MCF 10A (cell line): Measurements from ENCODE around the gene IGIP. TPM values are rescaled to one million over a fixed set of nuclear protein-coding genes. Genes with fewer than 3 reads are reported as not detected.

Experiments
- BruUV-seq: library from RNA; stranded (reverse); fragments of 400-500 nt; replicated peaks from 2 replicates; lab custom pipeline; 2021; lab: Mats Ljungman, UMichigan
- CTCF ChIA-PET: fragments of 300-600 bp; sonication (Branson Sonifier 250); formaldehyde crosslinking; extraction: SDS; loops from one replicate; lab custom pipeline; 2021; ENCODE audit warnings: antibody characterized with exemption, inconsistent platforms; lab: Yijun Ruan, JAX
- POLR2A ChIA-PET: fragments of 300-600, 350-650 bp; sonication (Branson Sonifier 250); formaldehyde crosslinking; extraction: SDS; loops from one replicate; lab custom pipeline; 2020; ENCODE audit warnings: antibody characterized with exemption, inconsistent platforms; lab: Yijun Ruan, JAX
- DNase-seq: peaks from one replicate; pipeline ENCODE4 v3.0.0-alpha.2; 2018; ENCODE audit not compliant: unreplicated experiment
- H3K27ac Mint-ChIP-seq: one replicate; pipeline ENCODE4 v1.8.0; 2022; ENCODE audit warnings: mild to moderate bottlenecking, low read depth, mixed read lengths; ENCODE audit not compliant: unreplicated experiment
- H3K27me3 Mint-ChIP-seq: one replicate; pipeline ENCODE4 v1.8.0; 2022; ENCODE audit warnings: mixed read lengths; ENCODE audit not compliant: insufficient read depth, unreplicated experiment
- H3K36me3 Mint-ChIP-seq: one replicate; pipeline ENCODE4 v1.8.0; 2022; ENCODE audit warnings: mild to moderate bottlenecking, moderate library complexity, mixed read lengths; ENCODE audit not compliant: insufficient read depth, unreplicated experiment
- H3K4me1 Mint-ChIP-seq: one replicate; pipeline ENCODE4 v1.8.0; 2022; ENCODE audit warnings: mixed read lengths; ENCODE audit not compliant: insufficient read depth, unreplicated experiment
- H3K4me3 Mint-ChIP-seq: one replicate; pipeline ENCODE4 v1.8.0; 2022; ENCODE audit warnings: mild to moderate bottlenecking, moderate library complexity, mixed read lengths; ENCODE audit not compliant: unreplicated experiment
- H3K9me3 Mint-ChIP-seq: one replicate; pipeline ENCODE4 v1.8.0; 2022; ENCODE audit warnings: mixed read lengths; ENCODE audit not compliant: unreplicated experiment
- CTCF ChIP-seq: fragments of 200-600 bp; IDR thresholded peaks from one replicate; pipeline ENCODE4 v1.8.0; 2022; ENCODE audit warnings: antibody characterized with exemption, mild to moderate bottlenecking; ENCODE audit not compliant: unreplicated experiment
- intact Hi-C: fragments of 100-400 bp; cut with micrococcal nuclease; formaldehyde crosslinking; loops from 2 replicates; pipeline ENCODE4 v1.14.1; 2022
- total RNA-seq: library from RNA; stranded (reverse); gene quantifications from 2 replicates; pipeline ENCODE4 v1.2.3, GENCODE V29; 2022

Gene IGIP
- total RNA-seq, 1 experiment from 2014 or later = 7.5 TPM

GRCh38 chr5:140111859-140112551 lies 13.7 kb upstream of the IGIP start:
- DNase-seq = no peak
- H3K27ac Mint-ChIP-seq = peak overlapping the region; percentile 87
- H3K27me3 Mint-ChIP-seq = no peaks in the 10 kb centered on the region
- intact Hi-C loops = no loop called here
- CTCF ChIA-PET = interaction anchor here (0.6 to 1.6 kb wide), 11 partner anchors 20 to 404 kb away, joined by 3 to 5 read pairs (median 4); no protein-coding TSS in a partner anchor
- POLR2A ChIA-PET = interaction anchor here (0.7 to 4.4 kb wide), 6 partner anchors 9 to 72 kb away, joined by 3 to 53 read pairs (median 4); partner anchors contain the start of gene NRG2
- H3K36me3 Mint-ChIP-seq = peaks cover 17% of the 10 kb centered on the region
- BruUV-seq = no TSS peak
- H3K4me1 Mint-ChIP-seq = peaks cover 57% of the 10 kb centered on the region
- no peak for TF ChIP-seq CTCF
- H3K9me3 Mint-ChIP-seq = no peaks in the 10 kb centered on the region
- H3K4me3 Mint-ChIP-seq = peak overlapping the region; percentile 88

DNA sequence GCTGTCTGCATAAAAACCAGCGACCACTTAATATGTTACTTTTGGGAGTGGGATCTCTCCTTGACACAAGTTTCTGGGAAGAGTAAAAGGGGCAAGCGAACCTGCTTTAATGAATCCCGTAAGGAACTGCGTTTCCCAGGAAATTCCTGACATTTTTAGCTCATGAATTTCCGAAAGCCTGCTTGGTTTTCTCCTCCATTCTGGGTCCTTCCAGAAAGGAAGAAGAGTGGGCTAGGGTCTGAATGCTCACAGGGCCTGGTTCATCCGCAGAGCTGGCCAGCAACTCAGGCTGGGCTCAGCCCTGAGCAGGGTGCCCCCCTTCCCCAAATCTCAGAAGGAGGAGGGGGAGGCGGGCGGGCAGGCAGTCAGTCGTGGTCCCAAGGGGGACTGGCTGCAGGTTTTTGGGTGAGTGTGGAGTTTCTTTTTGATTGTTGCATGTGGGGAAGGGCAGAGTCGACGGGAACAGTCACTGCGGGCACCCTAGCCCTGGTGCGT lies 13.0 kb upstream of the IGIP start:
- DNase-seq = no peak
- Mint-ChIP-seq H3K36me3 (peaks cover 10% of the 10 kb centered on the region), H3K4me1 (peaks cover 61% of the 10 kb centered on the region), H3K9me3 (no peaks in the 10 kb centered on the region), H3K4me3 (peak overlapping the region; percentile 88), H3K27me3 (no peaks in the 10 kb centered on the region), H3K27ac (peak overlapping the region; percentile 87)
- ChIA-PET POLR2A (interaction anchor here (0.7 to 4.9 kb wide), 9 partner anchors 10 to 77 kb away, joined by 3 to 53 read pairs (median 5); partner anchors contain the start of gene NRG2), CTCF (interaction anchor here (0.6 to 1.8 kb wide), 11 partner anchors 10 to 251 kb away, joined by 3 to 5 read pairs (median 4); no protein-coding TSS in a partner anchor)
- BruUV-seq = no TSS peak
- intact Hi-C loops = no loop called here
- TF ChIP-seq CTCF = no peak

- H3K4me1 Mint-ChIP-seq = peaks cover 66% of the 10 kb centered on the region
- DNase-seq = no peak
- H3K27me3 Mint-ChIP-seq = no peaks in the 10 kb centered on the region
- no peaks in the 10 kb centered on the region for H3K9me3 Mint-ChIP-seq
- ChIA-PET CTCF (interaction anchor here (1.0 to 1.8 kb wide), 4 partner anchors 9 to 43 kb away, joined by 3 to 5 read pairs (median 4); no protein-coding TSS in a partner anchor), POLR2A (interaction anchor here (0.9 to 4.9 kb wide), 10 partner anchors 10 to 123 kb away, joined by 3 to 53 read pairs (median 5); no protein-coding TSS in a partner anchor)
- TF ChIP-seq CTCF = no peak
- peak overlapping the region; percentile 88 for H3K4me3 Mint-ChIP-seq
- BruUV-seq = no TSS peak
- intact Hi-C loops = no loop called here
- H3K27ac Mint-ChIP-seq = peak overlapping the region; percentile 87
- peaks cover 10% of the 10 kb centered on the region for H3K36me3 Mint-ChIP-seq
Measured at GRCh38 chr5:140113180-140113698, 12.5 kb upstream of the IGIP start.
